ENCODE measurements around the gene POU2AF1.
"Not testable (repeated sequence)": the region's sequence is repeated elsewhere in the genome, so short reads cannot be mapped to it uniquely, and the experiment has no call there.

POU2AF1 gene

GRCh38 chr11:111409915-111410314 is 30.8 kb upstream of the POU2AF1 start:
- DNase-seq (ENCODE audit: low read depth, low spot score): no peak

- peak; percentile 32 for DNase-seq (ENCODE audit: low read depth, low spot score)
These were observed 30.0 kb upstream of the POU2AF1 start for GRCh38 chr11:111408789-111409727.

DNA sequence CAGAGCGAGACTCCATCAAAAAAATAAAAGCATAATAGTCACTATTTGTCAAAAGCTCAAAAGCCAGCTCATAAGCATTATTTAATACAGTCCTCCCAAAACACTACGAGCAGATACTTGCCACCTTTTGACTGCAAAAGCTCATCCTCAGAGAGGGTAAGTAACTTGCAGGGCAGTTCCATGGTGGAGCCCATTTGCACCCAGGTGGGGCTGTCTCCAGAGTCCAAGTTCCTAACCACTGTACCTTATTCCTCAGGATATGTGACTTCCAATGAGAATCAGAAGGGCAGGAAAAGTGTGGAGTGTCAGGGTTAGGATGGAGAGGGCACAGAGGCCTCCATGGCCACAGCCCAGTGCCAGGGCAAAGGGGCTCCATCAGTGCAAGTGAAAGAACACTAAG is 28.6 kb upstream of the POU2AF1 start:
- DNase-seq (ENCODE audit: low read depth, low spot score): no peak

GRCh38 chr11:111406589-111406988 is 27.5 kb upstream of the POU2AF1 start:
- peak; percentile 39 for DNase-seq (ENCODE audit: low read depth, low spot score)

DNA sequence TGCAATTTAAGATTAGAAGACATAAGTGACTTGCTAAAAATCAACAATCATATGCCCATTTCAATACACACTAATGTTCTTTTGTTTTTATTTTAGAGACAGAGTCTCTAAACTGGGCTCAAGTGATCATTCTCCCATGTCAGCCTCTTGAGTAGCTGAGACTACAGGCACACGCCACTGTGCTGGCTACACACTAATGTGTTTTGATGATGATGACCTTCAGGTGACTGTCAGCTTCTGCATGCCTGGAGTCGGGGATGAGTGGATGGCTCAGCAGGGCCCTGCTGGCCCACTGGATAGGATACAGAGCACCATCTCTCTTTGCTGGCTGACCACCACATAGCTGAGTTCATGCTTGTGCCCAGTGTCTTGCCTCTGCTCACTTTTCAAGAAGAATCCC is 27.0 kb upstream of the POU2AF1 start:
- no peak for DNase-seq (ENCODE audit: low read depth, low spot score)

DNA sequence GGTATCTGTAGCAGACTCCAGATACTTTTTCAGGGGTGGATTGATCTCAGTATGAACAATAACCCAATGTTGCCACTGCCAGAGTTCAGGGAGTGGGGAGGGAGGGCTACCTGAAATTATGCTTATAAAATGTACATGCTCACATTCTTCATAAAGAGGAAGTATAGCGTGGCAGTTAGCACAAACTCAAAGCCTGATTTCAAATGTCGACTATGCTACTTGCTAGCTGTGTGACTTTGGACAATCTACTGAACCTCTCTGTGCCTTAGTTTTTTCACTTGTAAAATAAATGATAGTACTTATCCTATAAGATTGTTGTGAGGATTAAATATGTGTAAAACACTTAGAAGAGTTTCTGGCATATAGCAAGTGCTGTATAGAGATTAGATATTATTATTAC is 26.5 kb upstream of the POU2AF1 start:
- DNase-seq (ENCODE audit: low read depth, low spot score): no peak

DNA sequence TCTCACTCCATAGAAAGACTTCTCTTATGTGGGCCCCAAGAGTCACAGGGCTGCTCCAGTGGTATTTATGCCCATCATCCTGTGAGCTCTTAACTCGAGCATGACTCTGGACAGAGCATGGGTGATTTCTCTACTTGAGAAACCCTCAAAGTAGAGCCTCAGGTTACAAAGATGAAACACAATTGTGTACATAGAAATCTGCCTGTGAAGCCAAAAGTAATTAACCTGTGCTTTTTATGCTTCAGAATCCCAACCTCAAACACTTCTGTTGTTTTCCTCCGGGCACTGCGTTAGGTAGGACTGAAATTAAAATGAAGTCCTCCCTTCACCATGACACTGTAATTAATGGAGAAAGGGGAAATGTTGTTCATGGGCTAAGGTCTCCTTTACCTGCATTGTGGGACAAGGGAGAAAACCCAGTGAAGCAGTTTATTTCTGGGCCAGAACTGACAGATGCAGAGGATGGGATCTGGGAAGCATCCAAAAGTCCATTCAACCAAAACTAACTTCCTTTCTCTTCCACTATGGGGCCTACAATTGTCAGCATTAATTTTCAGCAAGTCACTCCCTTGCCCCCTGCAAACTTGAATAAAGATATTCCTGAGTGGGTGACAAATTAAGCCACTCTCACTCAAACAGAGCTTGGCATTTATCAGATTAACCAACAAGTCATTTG is 24.1 kb upstream of the POU2AF1 start:
- DNase-seq (ENCODE audit: low read depth, low spot score): no peak

DNA sequence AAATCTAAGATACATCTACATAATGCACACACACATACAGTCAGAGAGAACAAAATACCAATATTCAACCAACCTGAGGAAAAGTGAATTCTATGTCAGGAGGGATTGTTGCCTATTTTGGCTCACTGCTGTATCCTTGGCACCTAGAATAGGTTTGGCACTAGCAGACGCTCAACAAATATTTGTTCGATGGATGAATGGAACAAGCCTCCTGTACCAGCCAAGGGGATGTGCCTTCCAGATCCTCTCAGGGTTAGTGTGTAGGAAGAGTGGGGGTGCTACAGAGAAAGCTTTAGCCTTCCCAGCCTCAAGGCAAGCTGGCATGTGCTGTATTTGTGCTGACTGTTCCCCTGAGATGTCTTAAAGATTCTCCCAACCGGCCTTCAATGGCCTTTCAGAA is 23.3 kb upstream of the POU2AF1 start:
- no peak for DNase-seq (ENCODE audit: low read depth, low spot score)

DNA sequence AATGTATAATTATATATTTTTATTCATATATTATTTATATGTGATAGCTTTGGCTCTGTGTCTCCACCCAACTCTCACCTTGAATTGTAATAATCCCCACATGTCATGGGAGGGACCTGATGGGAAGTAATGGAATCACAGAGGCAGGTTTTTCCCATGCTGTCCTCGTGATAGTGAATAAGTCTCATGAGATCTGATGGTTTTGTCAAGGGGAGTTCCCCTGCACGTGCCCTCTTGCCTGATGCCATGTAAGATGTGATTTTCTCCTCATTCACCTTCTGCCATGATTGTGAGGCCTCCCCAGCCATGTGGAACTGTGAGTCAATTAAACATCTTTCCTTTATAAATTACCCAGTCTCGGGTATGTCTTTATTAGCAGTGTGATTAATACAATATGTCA is 22.9 kb upstream of the POU2AF1 start:
- DNase-seq (ENCODE audit: low read depth, low spot score): not testable (repeated sequence)

GRCh38 chr11:111400595-111400994 is 21.5 kb upstream of the POU2AF1 start:
- no peak for DNase-seq (ENCODE audit: low read depth, low spot score)

DNA sequence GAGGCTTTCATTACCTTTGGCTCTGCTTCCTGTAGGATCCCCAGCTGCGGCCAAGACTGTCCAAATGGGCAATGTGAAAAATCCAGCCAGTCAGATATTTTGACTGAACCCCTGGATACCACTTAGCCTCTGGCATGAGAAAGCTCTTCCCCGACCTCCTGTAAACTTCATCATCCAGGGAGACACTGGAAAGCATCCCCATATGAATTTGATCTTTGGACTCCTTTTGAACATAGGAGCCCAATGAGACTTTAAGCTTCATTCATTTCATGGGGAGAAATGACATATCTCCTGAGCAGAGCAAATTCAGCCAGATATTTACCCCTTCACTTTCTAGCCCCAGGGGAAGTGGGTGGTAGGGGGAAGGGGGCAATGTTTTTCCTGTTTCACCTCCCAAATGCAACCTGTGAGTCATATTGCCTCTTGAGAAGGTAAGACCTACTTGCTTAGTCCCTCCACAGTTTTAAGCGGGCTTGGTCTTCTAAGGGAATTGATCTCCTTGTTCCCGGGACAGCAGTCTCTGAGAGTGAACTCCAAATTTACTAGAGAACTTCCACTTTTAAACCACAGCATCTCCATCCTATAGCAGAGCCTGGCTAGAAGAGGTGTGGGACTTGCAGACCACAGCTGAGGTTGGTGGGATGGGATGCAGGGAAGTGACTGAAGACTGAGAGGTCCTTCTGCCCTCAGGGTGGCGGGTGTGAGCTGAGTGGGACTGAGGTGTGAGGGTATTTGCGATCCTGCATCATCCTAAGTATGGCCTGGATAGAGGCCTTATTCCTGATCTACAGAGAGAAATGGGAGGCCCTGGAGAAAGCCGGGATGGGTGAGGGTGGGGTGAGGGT is 20.3 kb upstream of the POU2AF1 start:
- DNase-seq (ENCODE audit: low read depth, low spot score): no peak

DNA sequence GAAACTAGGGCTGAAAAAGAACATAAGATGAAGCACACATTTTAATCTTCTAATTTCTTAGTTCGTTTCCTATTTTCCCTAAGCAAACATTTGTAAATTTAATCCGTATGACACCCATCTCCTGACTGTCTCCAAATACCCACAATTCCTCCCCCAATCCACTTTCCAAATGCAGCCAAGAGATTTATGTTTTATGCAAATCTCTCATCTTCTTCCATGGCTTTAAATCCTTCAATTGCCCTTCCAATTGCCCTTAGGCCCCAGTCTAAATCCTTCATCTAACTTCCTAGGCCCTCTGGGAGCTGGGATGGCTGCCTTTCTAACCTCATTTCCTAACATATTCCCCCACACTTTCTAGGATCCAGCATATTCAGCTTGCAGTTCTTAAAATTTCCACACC is 18.0 kb upstream of the POU2AF1 start:
- no peak for DNase-seq (ENCODE audit: low read depth, low spot score)

GRCh38 chr11:111395749-111396148 is 16.7 kb upstream of the POU2AF1 start:
- DNase-seq (ENCODE audit: low read depth, low spot score): no peak

GRCh38 chr11:111395081-111395480 is 16.0 kb upstream of the POU2AF1 start:
- no peak for DNase-seq (ENCODE audit: low read depth, low spot score)

GRCh38 chr11:111394147-111394546 is 15.1 kb upstream of the POU2AF1 start:
- DNase-seq (ENCODE audit: low read depth, low spot score): not testable (repeated sequence)

DNA sequence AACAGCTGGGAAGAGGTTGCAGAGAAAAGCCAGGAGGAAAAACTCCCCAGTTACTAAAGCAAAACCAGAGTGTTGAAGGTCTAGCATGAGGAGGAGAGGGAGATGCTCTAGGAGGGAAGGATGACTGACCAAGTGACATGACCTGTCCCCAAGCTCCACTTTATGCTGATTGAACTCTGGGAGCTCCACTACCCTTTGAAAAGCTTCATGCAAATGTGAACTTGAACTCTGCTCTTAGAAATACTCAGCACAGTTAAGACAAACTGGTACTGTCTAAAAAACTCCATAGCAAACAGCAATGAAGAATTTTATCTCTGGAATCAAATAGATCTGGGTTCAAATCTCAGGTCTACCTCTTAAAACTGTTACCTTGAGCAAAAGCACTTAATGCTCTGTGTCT is 14.5 kb upstream of the POU2AF1 start:
- DNase-seq (ENCODE audit: low read depth, low spot score): no peak

DNA sequence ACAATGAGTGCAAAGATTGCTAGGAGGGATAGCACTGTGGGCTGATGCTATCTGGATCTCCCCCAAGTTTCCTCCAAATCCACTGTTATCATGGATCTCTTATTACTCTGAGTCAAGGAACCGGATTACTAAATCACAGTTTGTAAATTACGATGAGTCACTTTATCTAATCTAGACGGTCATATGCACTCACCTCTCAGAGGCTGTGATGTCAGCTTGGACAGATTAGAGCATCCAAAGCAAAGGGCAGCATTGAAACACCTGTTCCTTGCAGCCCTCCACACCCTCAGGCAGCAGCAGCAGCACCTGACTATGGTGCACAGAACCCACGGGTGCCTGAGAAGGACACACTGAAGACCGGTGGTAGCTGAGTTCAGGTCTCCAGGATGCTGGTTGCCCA is 14.0 kb upstream of the POU2AF1 start:
- DNase-seq (ENCODE audit: low read depth, low spot score): no peak

GRCh38 chr11:111392552-111392951 is 13.5 kb upstream of the POU2AF1 start:
- DNase-seq (ENCODE audit: low read depth, low spot score): no peak

DNA sequence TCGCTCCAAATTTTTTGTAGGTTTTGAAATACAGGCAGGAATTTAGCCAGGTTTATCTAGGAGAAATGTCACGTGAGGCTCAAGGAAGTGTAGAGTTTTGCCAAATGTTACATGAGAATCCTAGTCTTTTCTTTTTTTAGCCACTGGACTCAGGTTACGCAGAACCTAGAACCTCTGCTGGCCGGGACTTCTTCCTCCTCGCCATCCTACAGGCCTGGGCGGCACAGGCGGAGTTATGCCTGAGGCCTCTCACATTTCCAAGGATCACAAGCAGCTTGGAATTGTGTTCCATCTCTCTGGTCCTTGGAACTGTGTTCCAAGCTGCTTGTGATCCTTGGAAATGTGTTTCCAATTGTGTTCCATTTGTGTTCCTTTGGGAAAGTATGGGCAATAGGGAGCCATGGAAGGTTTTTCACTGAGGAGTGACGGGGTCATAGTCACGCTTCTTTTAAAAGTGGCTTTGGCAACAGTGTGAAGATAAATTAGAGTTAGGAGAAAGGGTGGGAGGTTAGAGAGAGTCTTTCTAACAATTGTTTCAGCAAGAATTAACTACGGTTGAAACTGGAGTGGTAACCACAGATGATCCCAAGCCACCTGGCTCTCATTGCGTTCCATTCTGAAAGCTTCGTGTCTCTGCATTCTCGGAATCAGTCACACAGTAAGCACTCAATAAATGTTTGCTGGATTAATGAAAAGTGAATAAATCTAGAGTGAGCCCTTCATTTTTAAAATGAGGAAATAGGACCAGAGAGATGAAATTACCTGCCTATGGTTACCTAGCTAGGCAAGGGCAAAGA is 12.5 kb upstream of the POU2AF1 start:
- DNase-seq (ENCODE audit: low read depth, low spot score): no peak

DNA sequence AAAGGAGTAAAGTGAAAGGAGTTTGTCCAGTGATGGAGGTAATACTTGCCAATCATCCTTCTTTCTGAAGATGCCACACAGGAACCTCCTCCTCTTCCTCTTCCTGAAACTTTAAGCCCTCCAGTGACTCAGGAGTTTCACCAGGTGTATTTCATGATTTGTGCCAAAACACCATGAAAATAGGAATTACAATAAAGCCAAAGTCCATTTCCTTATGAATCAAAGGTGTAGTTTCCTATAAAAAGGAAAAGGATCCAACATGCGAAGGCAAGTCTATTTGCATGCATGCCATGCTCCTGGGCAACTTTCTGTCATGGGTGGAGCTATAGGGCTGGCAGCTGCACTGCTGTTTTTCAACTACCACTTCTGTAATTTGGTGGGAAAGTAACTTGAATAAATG is 9.8 kb upstream of the POU2AF1 start:
- no peak for DNase-seq (ENCODE audit: low read depth, low spot score)

DNA sequence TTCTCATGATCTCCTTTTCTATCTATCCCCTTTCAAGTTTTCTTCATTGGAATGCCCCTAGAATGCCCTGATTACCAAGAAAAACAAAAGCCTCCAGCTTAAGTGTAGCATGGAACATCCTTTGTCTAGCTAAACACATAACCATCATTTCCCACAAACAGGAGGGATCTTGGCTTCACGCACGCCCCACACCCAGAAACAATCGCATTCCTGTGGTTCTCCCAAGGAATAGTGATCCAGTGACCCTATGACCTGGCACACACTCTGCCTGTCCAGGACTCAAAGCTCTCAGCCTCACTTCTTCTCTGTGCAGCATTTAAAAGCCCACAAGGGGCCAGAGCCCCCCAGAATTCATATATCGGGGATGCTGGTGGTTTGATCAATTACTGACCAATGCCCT is 9.3 kb upstream of the POU2AF1 start:
- peak; percentile 25 for DNase-seq (ENCODE audit: low read depth, low spot score)

Data from astrocyte of the hippocampus (primary cell).